DMS114 treated with DMSO at 0.1 percent for 48 hours (cell line): ENCODE data around the gene GNB5.
"Not testable (repeated sequence)": the region's sequence is repeated elsewhere in the genome, so short reads cannot be mapped to it uniquely, and the experiment has no call there.

Source experiments
- DNase-seq: peaks from one replicate; lab custom pipeline; 2025; ENCODE audit not compliant: unreplicated experiment; lab: John Stamatoyannopoulos, UW

GNB5 gene

DNA sequence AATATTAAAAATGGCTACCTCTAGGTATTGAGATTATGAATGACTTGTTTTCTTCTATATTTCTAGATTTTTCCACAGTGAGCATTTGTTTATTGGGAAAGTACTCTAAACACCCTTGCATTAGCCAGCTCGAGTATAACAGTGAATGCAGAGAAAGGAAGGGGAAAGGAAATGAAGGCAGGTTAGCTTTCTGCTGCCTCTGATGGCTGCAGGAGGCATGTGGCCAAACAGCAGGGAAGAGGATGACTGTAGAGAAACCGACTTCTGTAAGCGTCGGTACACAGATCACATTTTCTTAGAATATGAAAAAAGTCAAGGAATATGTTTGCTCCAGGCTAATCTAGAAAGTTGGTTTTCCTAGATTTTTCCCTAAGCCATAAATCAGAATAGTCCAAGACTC is 19.8 kb downstream of the GNB5 start:
- no peak for DNase-seq

DNA sequence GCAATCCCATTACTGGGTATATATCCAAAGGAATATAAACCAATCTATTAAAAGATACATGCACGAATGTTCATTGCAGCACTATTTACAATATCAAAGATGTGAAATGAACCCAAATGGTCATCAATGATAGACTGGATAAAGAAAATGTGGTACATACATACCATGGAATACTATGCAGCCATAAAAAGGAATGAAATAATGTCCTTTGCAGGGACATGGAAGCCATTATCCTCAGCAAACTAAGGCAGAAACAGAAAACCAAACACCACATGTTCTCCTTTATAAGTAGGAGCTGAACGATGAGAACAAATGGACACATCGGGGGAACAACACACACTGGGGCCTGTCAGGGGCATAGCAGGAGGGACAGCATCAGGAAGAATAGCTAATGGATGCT is 21.0 kb downstream of the GNB5 start:
- DNase-seq, result not testable (repeated sequence)

DNA sequence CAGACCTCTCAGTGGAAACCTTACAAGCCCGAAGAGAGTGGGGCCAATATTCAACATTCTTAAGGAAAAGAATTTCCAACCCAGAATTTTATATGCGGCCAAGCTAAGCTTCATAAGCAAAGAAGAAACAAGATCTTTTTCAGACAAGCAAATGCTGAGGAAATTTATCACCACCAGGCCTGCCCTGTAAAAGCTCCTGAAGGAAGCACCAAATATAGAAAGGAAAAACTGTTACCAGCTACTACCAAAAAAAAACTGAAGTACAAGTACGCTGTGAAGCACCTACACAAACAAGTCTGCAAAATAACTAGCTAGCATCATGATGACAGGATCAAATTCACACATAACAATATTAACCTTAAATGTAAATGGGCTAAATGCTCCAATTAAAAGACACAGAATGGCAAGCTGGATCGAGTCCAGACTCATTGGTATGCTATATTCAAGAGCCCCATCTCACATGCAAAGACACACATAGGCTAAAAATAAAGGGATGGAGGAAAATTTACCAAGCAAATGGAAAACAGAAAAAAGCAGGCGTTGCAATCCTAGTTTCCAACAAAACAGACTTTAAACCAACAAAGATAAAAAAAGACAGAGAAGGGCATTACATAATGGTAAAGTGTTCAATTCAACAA is 25.6 kb downstream of the GNB5 start:
- not testable (repeated sequence) for DNase-seq

DNA sequence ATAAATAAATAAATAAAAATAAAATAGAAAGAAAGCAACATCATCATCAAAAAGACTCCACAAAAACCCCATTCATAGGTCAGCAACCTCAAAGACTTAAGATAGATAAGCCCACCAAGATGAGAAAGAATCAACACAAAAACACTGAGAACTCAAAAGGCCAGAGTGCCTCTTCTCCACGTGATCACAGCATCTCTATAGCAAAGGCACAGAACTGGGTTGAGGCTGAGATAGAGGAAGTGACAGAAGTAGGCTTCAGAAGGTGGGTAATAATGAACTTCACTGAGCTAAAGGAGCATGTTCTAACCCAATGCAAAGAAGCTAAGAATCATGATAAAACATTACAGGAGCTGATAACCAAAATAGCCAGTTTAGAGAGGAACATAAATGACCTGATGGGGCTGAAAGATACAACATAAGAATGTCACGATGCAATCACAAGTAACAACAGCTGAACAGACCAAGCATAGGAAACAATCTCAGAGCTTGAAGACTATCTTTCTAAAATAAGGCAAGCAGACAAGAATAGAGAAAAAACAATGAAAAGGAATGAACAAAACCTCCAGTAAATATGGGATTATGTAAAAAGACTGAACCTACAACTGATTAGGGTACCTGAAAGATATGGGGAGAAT is 26.4 kb downstream of the GNB5 start:
- DNase-seq, result no peak

DNA sequence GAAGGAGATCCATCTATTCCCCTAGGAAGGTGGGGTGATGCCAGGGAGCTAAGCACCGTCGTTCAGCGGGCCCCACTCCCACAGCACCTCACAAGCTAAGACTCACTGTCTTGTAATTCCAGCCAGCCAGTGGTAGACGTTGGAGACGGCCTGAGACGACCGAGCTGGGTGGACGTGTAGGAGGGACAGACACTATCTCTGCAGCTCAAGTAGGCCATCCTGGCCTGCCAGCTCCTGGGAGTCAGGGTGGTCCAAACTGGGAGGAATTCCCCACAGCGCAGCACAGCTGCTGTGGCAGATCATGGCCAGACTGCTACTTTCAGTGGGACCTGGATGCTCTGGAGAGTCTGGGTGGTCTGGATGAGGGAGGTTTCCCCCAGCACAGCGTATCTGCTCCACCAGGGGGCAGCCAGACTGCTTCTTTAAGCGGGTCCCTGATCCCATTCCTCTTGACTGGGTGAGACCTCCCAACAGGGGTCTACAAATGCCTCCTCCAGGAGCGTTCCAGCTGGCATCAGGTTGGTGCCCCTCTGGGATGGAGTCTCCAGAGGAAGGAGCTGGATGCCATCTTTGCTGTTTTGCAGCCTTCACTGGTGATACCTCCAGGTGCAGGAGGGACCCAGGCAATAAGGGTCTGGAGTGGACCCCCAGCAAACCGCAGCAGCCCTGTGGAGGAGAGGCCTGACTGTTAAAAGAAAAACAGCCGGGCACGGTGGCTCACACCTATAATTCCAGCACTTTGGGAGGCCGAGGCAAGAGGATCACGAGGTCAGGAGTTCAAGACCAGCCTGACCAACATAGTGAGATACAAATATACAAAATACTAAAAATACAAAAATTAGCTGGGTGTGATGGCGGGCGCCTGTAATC is 27.6 kb downstream of the GNB5 start:
- no peak for DNase-seq

DNA sequence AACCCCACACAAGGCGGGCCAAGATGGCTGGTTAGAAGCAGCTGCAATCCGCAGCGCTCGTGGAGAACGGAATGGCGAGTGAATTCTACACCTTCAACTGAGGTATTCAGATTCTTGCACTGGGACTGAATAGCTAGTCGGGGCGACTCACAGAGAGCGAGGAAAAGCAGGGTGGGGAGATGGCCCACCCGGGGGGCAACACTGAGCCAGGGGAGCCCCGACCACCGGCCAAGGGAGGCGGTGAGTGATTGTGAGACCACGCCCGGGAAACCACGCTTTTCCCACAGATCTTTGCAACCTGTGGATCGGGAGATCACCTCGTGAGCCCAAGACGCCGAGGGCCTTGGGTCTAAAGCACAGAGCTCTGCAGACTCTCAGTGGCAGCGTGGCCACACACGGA is 28.3 kb downstream of the GNB5 start:
- no peak for DNase-seq

DNA sequence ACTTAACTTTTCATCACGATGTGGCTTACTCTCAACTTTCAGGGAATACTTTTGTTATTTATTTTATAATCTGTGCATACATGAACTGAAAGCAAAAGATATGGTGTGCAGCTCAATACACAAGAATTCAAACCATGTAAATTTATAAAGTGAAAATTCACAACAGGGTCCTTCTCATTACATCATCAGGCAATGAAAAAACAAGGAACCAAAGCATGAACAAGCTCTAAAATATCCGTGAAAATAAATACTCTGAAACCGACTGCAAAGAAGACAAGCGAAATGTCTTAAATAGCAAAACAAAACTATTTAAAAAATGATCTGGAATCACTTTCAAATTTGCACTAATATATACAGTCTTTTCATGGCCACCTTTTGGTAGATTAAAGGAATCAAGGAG is 28.9 kb downstream of the GNB5 start:
- no peak for DNase-seq

DNA sequence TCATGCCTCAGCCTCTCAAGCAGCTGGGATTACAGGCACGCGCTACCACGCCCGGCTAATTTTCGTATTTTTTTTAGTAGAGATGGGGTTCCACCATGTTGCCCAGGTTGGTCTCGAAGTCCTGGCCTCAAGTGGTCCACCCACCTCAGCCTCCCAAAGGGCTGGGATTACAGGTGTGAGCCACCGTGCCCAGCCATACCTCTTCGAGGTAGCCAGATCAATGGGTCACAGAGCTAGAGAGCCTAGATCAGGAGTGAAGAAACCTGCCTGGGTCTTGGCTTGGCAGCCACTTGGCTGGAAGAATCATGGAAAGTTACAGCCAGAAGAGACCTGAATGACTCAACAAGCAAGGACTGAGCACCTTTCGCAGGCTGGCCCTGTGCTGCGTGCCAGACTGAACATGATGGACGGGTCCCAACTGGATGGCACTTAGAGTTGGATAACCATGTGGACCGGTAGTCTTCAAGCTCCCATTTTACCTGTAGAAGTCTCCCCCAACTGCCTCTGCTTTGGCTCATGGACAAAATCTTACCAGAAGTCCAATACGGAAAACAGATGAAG is 29.7 kb downstream of the GNB5 start:
- DNase-seq, result no peak

DNA sequence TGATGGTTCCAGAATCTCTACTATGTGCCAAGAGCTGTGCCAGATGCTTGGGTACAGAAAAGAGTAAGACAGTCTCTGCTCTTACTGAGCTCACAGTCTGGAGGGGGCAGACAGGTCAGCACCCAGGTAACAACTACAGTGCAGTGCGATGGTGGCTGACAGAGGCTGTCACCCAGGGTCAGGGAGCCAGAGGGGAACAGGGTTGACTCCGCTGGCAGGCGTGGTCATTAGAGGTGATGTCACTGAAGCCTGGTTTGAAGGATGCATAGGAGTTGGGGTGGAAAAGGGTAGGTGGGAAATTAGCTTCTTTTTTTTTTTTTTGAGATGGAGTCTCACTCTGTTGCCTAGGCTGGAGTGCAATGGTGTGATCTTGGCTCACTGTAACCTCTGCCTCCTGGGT is 31.5 kb downstream of the GNB5 start:
- DNase-seq, result no peak

DNA sequence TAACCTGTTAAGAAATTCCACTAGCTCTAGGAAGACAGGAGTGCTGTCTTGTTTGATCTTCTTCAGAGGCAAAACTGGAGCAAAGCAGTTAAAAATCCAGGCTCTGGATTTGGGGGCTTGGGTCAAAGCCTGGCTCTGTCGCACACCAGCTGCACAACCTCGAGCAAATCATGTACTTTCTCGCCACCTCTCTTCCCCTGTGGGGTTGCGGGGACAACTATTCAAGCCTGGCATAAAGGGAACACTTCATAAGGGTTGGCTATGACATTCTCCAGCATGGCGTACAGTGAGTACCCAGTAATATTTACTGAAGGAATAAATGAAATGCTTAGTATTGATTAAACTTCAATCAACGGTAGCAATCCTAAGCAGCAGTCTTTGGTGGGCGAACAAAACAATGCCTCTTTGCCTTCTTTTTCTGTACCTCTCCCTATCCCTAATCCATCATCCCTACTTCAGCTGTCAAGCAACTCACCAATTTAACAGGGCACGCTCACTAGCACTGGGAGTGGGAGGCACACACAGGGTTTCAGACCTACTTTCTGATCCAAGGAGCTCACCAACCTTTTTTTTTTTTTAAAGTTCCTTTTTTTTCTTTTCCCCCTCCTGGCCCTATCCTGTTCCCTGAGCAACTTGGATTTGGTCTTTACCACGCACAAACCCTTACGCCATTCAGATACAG is 33.0 kb downstream of the GNB5 start:
- DNase-seq, result no peak

DNA sequence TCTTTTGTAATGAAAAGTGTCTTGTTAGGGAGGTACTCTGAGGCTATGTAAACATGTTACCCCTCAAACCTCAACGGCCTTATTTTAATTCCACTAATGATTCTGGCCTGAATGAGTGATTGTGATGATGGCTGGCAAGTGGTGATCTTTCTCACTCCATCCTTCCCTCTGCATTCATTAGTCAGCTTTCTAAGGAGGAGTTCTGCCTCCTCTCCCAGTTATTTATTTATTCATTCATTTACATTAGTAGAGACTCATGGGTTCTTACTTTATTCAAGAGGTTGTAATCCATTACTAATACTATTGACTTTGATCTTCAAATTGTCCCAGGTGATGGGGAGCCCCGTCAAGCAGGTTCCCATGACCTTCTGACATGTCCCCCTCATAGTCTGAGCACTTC is 35.3 kb downstream of the GNB5 start:
- DNase-seq, result no peak

DNA sequence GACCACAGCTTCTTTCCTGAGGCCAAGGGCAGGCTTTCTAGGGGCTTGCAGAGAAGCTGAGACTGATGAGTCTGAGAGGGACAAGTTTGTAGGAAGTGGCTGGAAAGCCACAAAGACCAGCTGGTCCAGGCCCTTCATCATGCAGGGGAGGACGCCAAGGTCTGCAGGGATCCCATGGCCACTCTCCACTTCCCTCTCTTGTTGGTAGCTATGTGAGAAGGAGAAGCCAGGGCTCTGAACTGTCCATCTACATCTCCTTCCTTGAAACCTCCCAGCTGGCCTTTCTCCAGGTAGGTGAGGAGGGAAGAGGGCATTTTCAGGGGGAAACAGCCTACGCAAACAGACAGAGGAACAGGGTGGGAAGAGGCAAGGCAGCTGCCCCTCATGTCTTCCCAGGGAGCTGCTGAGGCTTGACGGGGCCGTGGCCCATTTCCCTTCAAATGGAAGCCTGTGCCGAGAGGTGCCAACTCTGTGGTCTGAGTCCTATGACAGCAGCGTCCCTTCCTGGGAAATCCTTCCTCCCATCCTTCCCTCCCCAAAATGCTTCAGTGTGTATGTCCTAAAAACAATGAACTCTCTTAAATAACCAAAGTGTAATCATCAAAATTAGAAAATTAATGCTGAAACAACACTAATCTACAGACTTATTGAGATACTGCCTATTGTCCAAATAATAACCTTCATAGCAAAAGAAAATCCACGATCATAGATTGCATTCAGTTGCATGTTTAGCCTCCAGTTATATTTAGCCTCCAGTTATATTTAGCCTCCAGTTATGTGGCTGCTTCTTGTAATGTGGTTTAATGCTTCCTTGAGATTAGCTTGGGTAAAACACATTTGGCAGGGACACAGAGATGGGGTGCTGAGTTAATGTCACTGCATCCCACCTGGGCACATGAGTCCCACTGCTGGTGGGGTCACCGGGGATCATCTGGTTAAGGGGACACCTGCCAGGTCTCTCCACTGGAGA is 36.0 kb downstream of the GNB5 start:
- DNase-seq, result no peak

DNA sequence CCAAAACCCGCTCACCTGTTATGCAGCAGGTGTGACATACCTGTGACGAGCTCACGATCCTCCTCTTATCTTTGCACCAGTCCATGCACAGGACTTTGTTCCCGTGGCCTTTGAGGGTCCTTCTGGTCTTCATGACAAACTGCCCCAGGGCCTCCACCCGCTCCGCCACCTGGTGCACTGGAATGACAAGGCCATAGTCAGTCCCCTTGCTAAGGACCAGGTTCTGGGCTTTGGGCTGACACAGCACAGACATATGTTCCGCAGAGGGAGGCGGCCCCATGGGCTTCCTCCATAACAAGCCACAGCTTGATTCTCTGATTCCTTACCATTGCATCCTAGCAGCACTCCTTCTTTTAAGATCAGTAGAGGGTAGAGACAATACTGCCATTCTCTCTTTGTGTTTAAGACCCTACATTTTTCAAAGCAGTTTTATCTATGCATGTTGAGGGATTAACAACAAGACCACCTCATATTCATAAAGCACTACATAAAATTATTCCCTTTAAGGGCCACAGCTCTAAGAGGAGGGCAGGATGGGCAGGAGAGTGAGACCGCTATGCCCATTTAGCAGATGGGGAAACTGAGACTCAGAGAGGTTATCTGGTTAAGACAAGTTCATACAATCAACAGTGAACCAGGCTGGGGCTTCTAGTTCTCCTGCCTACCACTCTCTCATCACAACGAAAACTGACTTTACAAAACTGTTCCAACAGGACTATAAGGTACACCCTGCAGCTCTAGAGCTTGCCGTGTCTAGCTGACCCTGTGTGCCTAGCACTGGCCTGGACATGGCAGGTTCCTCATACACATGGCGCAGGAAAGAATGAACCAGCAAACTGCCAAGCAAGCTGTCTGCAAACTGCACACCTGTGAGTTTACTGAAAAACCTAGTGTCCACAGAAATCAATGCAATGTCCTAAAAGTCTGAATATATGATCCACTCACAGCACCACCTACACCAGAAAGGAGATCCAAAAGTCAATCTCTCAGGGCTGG is 37.0 kb downstream of the GNB5 start:
- no peak for DNase-seq

DNA sequence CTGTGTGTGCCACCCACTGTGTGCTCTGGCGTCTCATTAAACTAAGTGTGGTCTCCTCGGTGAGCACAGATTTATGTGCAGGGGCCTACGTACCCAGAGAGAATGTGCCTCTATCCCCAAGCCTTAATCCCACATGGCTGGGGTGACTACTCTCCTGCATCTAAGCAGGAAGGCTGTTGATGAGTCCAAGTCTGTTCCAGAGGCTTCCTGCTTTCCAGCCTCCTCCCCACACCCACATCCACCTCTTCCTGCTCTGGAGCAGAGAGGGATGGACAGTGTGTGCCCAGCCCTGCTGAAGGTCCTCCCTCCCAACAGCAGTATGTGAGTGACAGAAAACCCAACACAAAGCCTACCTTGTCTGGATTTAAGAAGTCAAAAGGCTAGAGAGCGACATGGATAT is 39.8 kb downstream of the GNB5 start:
- no peak for DNase-seq

DNA sequence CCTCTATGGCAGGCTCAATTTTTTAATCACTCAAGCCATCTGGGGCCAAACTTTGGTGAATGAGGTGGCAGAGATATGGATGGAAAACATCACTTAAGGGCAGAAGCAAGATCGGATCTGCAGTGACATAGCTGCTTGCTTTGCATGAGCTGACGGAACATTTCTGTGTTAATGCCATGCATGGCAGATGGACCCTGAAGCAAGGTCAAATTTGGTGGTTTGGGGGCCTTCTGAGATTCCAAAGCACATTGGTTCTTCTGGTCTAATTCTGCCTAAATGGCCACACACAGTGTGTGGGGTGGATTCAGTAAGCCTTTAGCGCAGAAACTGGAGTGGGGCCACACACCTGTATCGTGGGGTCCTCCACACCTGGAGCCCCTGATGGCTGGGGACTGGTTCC is 40.3 kb downstream of the GNB5 start:
- no peak for DNase-seq

DNA sequence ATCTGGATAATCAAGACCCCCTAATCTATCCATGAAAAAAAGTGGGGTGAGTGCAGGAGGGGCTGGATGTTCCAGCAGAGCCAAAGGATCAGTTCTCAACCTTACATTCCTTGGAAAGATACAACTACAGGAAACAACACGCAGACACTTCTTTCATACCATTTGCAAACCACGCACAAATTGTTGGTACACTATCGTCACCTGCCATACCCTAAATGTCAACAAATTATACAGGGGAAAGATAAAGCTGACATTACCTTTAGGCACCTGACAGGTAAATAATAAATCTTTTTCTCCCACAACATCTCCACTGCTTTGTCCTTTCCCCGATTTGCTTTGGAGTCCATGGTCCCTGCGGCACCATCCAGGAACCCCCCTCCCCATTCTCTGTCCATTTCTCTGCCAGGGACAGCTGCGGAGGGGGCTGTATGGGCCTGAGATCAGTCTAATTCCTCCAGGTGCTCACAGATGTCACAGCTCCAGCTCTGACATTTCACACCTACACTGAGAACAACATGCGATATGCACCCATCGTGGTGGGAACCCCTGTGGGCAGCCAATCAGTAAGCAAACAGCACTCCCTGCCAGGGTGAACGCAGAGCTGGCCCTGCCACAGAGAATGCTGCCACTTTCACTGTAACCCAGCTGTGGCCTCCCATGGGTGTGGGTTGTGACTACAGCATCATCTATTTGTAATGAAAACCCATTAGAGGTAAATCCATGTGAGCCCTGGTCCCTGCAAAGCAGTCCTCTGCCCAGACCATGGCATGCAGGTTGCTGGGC is 41.0 kb downstream of the GNB5 start:
- DNase-seq, result no peak

DNA sequence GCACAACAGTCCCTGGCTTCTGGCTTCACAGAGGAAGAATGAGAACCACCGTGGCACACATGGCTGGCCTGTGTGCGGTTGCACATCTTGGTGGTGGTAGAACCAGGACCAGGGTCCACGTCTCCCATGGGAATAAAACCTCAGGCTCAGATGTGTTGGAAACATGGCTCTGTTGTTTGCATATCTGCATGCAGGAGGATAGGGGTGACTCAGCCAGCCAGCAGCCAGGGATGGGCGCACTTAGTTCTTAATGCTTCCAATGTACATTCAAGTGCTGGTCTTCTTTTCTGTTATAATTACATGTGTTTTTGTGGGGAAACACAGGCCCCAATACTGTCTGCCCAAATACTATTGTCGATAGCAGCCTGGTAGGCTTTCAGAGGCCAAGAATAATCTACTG is 42.8 kb downstream of the GNB5 start:
- DNase-seq, result no peak

DNA sequence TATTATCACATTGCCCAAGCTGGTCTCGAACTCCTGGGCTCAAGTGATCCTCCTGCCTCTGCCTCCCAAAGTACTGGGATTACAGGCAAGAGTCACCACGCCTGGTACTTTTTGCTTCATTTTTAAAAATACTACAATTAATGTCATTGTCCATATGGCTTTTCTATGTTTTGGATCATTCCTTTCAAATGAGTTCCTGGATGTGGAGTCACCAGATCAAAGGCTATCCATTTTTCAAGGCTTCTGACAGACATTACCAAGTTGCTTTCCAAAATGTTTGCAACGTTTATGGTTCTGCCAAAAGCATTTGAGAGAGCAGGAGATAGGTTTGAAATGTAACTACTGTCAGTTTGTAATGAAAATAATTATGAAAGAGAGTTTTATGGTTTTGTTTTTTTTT is 44.4 kb downstream of the GNB5 start:
- DNase-seq, result no peak
